H9 (cell line): ENCODE data around the gene MRPS10. TPM values are rescaled to one million over a fixed set of nuclear protein-coding genes. Genes with fewer than 3 reads are reported as not detected.

Source experiments
- DNase-seq: peaks from one replicate; pipeline ENCODE4 v3.0.0-alpha.2; 2017
- H2AFZ ChIP-seq: one replicate; pipeline ENCODE4 v1.6.1; 2013; ENCODE audit warnings: mild to moderate bottlenecking, low read length, control low read depth, moderate library complexity
- H2AK5ac ChIP-seq: 2 replicates; pipeline ENCODE4 v1.6.1; 2013; ENCODE audit warnings: low read length, control low read depth, mixed read lengths; ENCODE audit not compliant: insufficient read length
- H2BK120ac ChIP-seq: one replicate; pipeline ENCODE4 v1.6.1; 2013; ENCODE audit warnings: low read depth, mild to moderate bottlenecking, low read length, control low read depth, inconsistent platforms; ENCODE audit not compliant: poor library complexity, severe bottlenecking
- H2BK12ac ChIP-seq: 2 replicates; pipeline ENCODE4 v1.6.1; 2013; ENCODE audit warnings: low read length, control low read depth, mixed read lengths, low read depth; ENCODE audit not compliant: insufficient read length
- H2BK15ac ChIP-seq: 2 replicates; pipeline ENCODE4 v1.6.1; 2013; ENCODE audit warnings: low read depth, low read length, control low read depth
- H2BK20ac ChIP-seq: one replicate; pipeline ENCODE4 v1.6.1; 2013; ENCODE audit warnings: low read depth, mild to moderate bottlenecking, low read length, control low read depth, inconsistent platforms; ENCODE audit not compliant: poor library complexity, severe bottlenecking
- H2BK5ac ChIP-seq: 2 replicates; pipeline ENCODE4 v1.6.1; 2013; ENCODE audit warnings: low read length, control low read depth, mixed read lengths; ENCODE audit not compliant: insufficient read length
- H3K14ac ChIP-seq: 2 replicates; pipeline ENCODE4 v1.6.1; 2013; ENCODE audit warnings: low read length, control low read depth; ENCODE audit not compliant: insufficient read depth
- H3K18ac ChIP-seq: 2 replicates; pipeline ENCODE4 v1.6.1; 2013; ENCODE audit warnings: low read depth, mild to moderate bottlenecking, mixed read lengths, low read length, control low read depth; ENCODE audit not compliant: insufficient read length
- H3K23ac ChIP-seq: 2 replicates; pipeline ENCODE4 v1.6.1; 2013; ENCODE audit warnings: low read length, control low read depth, mixed read lengths, low read depth; ENCODE audit not compliant: insufficient read length
- H3K23me2 ChIP-seq: 2 replicates; pipeline ENCODE4 v1.6.1; 2013; ENCODE audit warnings: low read depth, mild to moderate bottlenecking, mixed read lengths, low read length, control low read depth; ENCODE audit not compliant: insufficient read length, poor library complexity, severe bottlenecking
- H3K27ac ChIP-seq: 2 replicates; pipeline ENCODE4 v1.5.1; 2013; ENCODE audit warnings: low read length, control low read depth, mixed read lengths, low read depth; ENCODE audit not compliant: insufficient read length
- H3K27me3 ChIP-seq: 2 replicates; pipeline ENCODE4 v1.6.1; 2013; ENCODE audit warnings: low read length, control low read depth, inconsistent platforms; ENCODE audit not compliant: insufficient read depth
- H3K4ac ChIP-seq: 2 replicates; pipeline ENCODE4 v1.6.1; 2013; ENCODE audit warnings: low read depth, mild to moderate bottlenecking, control low read depth, inconsistent platforms, low read length, moderate library complexity
- H3K4me1 ChIP-seq: 2 replicates; pipeline ENCODE4 v1.6.1; 2013; ENCODE audit warnings: low read length, control low read depth, inconsistent platforms; ENCODE audit not compliant: insufficient read depth
- H3K4me2 ChIP-seq: 2 replicates; pipeline ENCODE4 v1.6.1; 2013; ENCODE audit warnings: low read length, control low read depth, mixed read lengths; ENCODE audit not compliant: insufficient read length, insufficient read depth
- H3K56ac ChIP-seq: 2 replicates; pipeline ENCODE4 v1.6.1; 2013; ENCODE audit warnings: low read depth, mild to moderate bottlenecking, mixed read lengths, low read length, control low read depth; ENCODE audit not compliant: insufficient read length
- H3K79me1 ChIP-seq: 2 replicates; pipeline ENCODE4 v1.6.1; 2013; ENCODE audit warnings: low read depth, mild to moderate bottlenecking, moderate library complexity, low read length, control low read depth, inconsistent platforms; ENCODE audit not compliant: insufficient read depth, poor library complexity, severe bottlenecking
- H3K79me2 ChIP-seq: 2 replicates; pipeline ENCODE4 v1.6.1; 2013; ENCODE audit warnings: low read length, control low read depth, inconsistent platforms; ENCODE audit not compliant: insufficient read depth
- H3K9ac ChIP-seq: 2 replicates; pipeline ENCODE4 v1.6.1; 2013; ENCODE audit warnings: low read length, control low read depth, mixed read lengths; ENCODE audit not compliant: insufficient read length; ENCODE audit errors: extremely low read depth
- H3K9me3 ChIP-seq: one replicate; pipeline ENCODE4 v1.6.1; 2013; ENCODE audit warnings: low read depth, low read length, inconsistent platforms; ENCODE audit not compliant: control insufficient read depth
- H3T11ph ChIP-seq: one replicate; pipeline ENCODE4 v1.6.1; 2013; ENCODE audit warnings: mild to moderate bottlenecking, low read length, control low read depth, inconsistent platforms
- H4K20me1 ChIP-seq: one replicate; pipeline ENCODE4 v1.6.1; 2013; ENCODE audit not compliant: control insufficient read depth, insufficient read length, insufficient read depth
- H4K5ac ChIP-seq: 2 replicates; pipeline ENCODE4 v1.6.1; 2013; ENCODE audit warnings: low read depth, mild to moderate bottlenecking, mixed read lengths, low read length, control low read depth; ENCODE audit not compliant: insufficient read length
- H4K8ac ChIP-seq: replicated peaks from 2 replicates; pipeline ENCODE4 v1.6.1; 2013; ENCODE audit warnings: low read length, control low read depth, mixed read lengths, low read depth; ENCODE audit not compliant: insufficient read length
- H4K91ac ChIP-seq: 2 replicates; pipeline ENCODE4 v1.6.1; 2013; ENCODE audit warnings: low read depth, mild to moderate bottlenecking, moderate library complexity, mixed read lengths, low read length, control low read depth; ENCODE audit not compliant: insufficient read length
- H3K27ac Mint-ChIP-seq, 3 experiments: 2 replicates in 2 of 3; 3 replicates in 1 of 3; pipeline ENCODE4 v1.8.0; 2020 to 2021; ENCODE audit warnings: mixed read lengths in 3 of 3, mild to moderate bottlenecking in 1 of 3, moderate library complexity in 1 of 3
- H3K27me3 Mint-ChIP-seq: 2 replicates; pipeline ENCODE4 v1.8.0; 2021; ENCODE audit warnings: low read depth, mild to moderate bottlenecking, moderate library complexity, mixed read lengths
- H3K36me3 Mint-ChIP-seq, 3 experiments: 2 replicates in 2 of 3; 3 replicates in 1 of 3; pipeline ENCODE4 v1.8.0; 2020 to 2021; ENCODE audit warnings: low read depth in 3 of 3, mixed read lengths in 3 of 3; ENCODE audit not compliant: insufficient read depth in 1 of 3
- H3K4me1 Mint-ChIP-seq, 2 experiments: 2 replicates each; pipeline ENCODE4 v1.8.0; 2020; ENCODE audit warnings: mixed read lengths in 2 of 2
- H3K4me3 Mint-ChIP-seq, 2 experiments: 2 replicates in 1 of 2; 3 replicates in 1 of 2; pipeline ENCODE4 v1.8.0; 2020 to 2021; ENCODE audit warnings: mild to moderate bottlenecking in 2 of 2, mixed read lengths in 2 of 2, moderate library complexity in 1 of 2
- H3K9me3 Mint-ChIP-seq, 2 experiments: 2 replicates in 1 of 2; 3 replicates in 1 of 2; pipeline ENCODE4 v1.8.0; 2020; ENCODE audit warnings: mild to moderate bottlenecking in 2 of 2, mixed read lengths in 2 of 2, moderate library complexity in 1 of 2
- WGBS: extraction: QIAGEN DNeasy Blood & Tissue Kit; methylation state at CpG from one replicate; pipeline ENCODE4 v1.1.7; 2013; ENCODE audit warnings: missing lambda C conversion rate, low lambda C conversion rate, mixed read lengths; ENCODE audit not compliant: insufficient read length; ENCODE audit errors: extremely low coverage; 5-methylcytosine and 5-hydroxymethylcytosine counted together
- total RNA-seq: library from RNA; stranded (reverse); gene quantifications from 2 replicates; pipeline ENCODE4 v1.2.1, GENCODE V29; 2021
- TF ChIP-seq, protein P1 (sequence below): fragments of 200-600 bp; sonication (generic); conservative IDR thresholded peaks from 3 replicates; pipeline ENCODE4 v1.8.0; 2021; ENCODE audit warnings: antibody characterized with exemption, mild to moderate bottlenecking

Gene MRPS10
- total RNA-seq, 1 experiment from 2014 or later, result 33.9 TPM

DNA sequence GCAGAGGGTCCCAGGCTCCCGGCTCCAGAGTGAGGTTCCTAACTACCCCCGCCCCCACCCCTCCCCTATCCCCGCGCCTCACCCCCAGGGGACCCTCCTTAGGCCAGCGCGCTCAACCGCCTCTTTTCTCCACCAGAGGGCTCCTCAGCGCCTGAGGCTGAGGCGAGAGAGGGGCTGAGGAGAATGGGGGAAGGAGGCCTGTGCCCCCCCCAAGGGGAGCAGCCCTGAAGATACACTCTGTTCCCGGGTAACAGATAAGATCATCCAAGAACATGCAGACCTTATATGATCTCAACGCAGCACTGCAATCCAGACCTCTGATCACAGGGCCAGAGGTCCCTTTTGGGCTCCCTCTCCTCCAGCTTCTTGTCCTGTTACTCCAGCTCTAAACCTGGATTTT lies 43.3 kb upstream of the MRPS10 start:
- peaks cover 21 to 25% (median 24%) of the 10 kb centered on the region in 3 experiments for H3K36me3 Mint-ChIP-seq
- Histone ChIP-seq H3K79me1 (no peaks in the 10 kb centered on the region), H3K27me3 (no peaks in the 10 kb centered on the region), H2AK5ac (no peak overlapping the region), H2BK15ac (no peak overlapping the region), H3K9me3 (no peaks in the 10 kb centered on the region), H3K14ac (no peak overlapping the region), H3K23me2 (no peaks in the 10 kb centered on the region), H3K4me2 (no peak overlapping the region), H4K5ac (no peak overlapping the region), H3K79me2 (no peaks in the 10 kb centered on the region), H2BK12ac (no peak overlapping the region), H3K18ac (no peak overlapping the region), H4K8ac (no peak overlapping the region), H3K23ac (no peak overlapping the region), H3K56ac (no peak overlapping the region), H3T11ph (no peak overlapping the region), H3K9ac (no peak overlapping the region), H2BK5ac (no peak overlapping the region), H2BK120ac (no peak overlapping the region), H3K4me1 (peaks cover 16% of the 10 kb centered on the region; the same call in 1 of the 2 replicates), H2BK20ac (no peak overlapping the region), H4K20me1 (no peaks in the 10 kb centered on the region), H4K91ac (no peak overlapping the region), H3K4ac (no peak overlapping the region), H3K27ac (no peak overlapping the region), H2AFZ (no peak overlapping the region)
- H3K27ac Mint-ChIP-seq, result peak overlapping the region in 2 of 3 experiments; percentile 38 to 63; a peak in 1 of 7 replicates
- H3K4me3 Mint-ChIP-seq, result no peak overlapping the region
- no CpG with 5 or more reads among the region's 11 CpGs for WGBS
- H3K9me3 Mint-ChIP-seq, result no peaks in the 10 kb centered on the region
- H3K27me3 Mint-ChIP-seq, result no peaks in the 10 kb centered on the region; the same call in 1 of the 2 replicates
- H3K4me1 Mint-ChIP-seq, result peaks cover 41 to 61% of the 10 kb centered on the region in 2 experiments
- TF ChIP-seq, protein P1, sequence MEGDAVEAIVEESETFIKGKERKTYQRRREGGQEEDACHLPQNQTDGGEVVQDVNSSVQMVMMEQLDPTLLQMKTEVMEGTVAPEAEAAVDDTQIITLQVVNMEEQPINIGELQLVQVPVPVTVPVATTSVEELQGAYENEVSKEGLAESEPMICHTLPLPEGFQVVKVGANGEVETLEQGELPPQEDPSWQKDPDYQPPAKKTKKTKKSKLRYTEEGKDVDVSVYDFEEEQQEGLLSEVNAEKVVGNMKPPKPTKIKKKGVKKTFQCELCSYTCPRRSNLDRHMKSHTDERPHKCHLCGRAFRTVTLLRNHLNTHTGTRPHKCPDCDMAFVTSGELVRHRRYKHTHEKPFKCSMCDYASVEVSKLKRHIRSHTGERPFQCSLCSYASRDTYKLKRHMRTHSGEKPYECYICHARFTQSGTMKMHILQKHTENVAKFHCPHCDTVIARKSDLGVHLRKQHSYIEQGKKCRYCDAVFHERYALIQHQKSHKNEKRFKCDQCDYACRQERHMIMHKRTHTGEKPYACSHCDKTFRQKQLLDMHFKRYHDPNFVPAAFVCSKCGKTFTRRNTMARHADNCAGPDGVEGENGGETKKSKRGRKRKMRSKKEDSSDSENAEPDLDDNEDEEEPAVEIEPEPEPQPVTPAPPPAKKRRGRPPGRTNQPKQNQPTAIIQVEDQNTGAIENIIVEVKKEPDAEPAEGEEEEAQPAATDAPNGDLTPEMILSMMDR, result peak; percentile 83
- DNase-seq, result peak; percentile 73
